ENCODE measurements around the gene LELP1.

- TF ChIP-seq EP300 (IDR thresholded peaks at IDR 0.05; ENCODE audit: borderline replicate concordance in 1 of 2, low read depth in 1 of 2, low read length in 1 of 2) (no peak), CTCF (IDR thresholded peaks at IDR 0.05) (no peak), TCF12 (IDR thresholded peaks at IDR 0.05) (no peak)
These were observed 29.3 kb downstream of the LELP1 start for GRCh38 chr1:153232553-153232952.

Data from SK-N-SH (cell line).